Endothelial cell of umbilical vein (primary cell): ENCODE measurements around the gene LRRC7. TPM values are rescaled to one million over a fixed set of nuclear protein-coding genes. Genes with fewer than 3 reads are reported as not detected.

Experiments
- BruUV-seq: library from RNA; stranded (reverse); fragments of 400-500 nt; replicated peaks from 2 replicates; lab custom pipeline; 2021; lab: Mats Ljungman, UMichigan
- CTCF ChIA-PET: fragments of 300-600, 350-600 bp; sonication (Branson Sonifier 250); formaldehyde crosslinking; loops from one replicate; lab custom pipeline; 2021; ENCODE audit warnings: antibody characterized with exemption, inconsistent platforms; lab: Charles Lee
- POLR2A ChIA-PET: fragments of 300-600, 350-600 bp; sonication (Branson Sonifier 250); formaldehyde crosslinking; loops from one replicate; lab custom pipeline; 2021; ENCODE audit warnings: antibody characterized with exemption, inconsistent platforms; lab: Charles Lee
- DNase-seq: peaks from one replicate; pipeline ENCODE4 v3.0.0-alpha.2; 2011; ENCODE audit warnings: low read depth, low spot score
- FAIRE-seq: peaks from 2 replicates; lab custom pipeline; 2011; peaks lifted over from hg19 to GRCh38; lab: Jason Lieb, UNC
- H2AFZ ChIP-seq: 2 replicates; pipeline ENCODE4 v1.6.0; 2012; ENCODE audit warnings: low read depth, low read length, control low read depth, inconsistent platforms
- H3K27ac ChIP-seq: 2 replicates; pipeline ENCODE4 v1.5.1; 2011; ENCODE audit warnings: low read depth, mild to moderate bottlenecking, control low read depth, low read length, moderate library complexity; ENCODE audit not compliant: insufficient read depth
- H3K27me3 ChIP-seq, 2 experiments: 2 replicates each; pipeline versions ENCODE4 v1.6.0 to v1.6.1; 2011; ENCODE audit warnings: low read length in 2 of 2, mixed read lengths in 1 of 2; ENCODE audit not compliant: control insufficient read depth in 2 of 2, insufficient read depth in 2 of 2
- H3K36me3 ChIP-seq, 2 experiments: 2 replicates in 1 of 2; 3 replicates in 1 of 2; pipeline ENCODE4 v1.5.1; 2011; ENCODE audit warnings: low read length in 2 of 2, mild to moderate bottlenecking in 1 of 2, moderate library complexity in 1 of 2; ENCODE audit not compliant: control insufficient read depth in 2 of 2, insufficient read depth in 2 of 2; ENCODE audit errors: extremely low read depth in 1 of 2
- H3K4me1 ChIP-seq: 3 replicates; pipeline ENCODE4 v1.5.1; 2011; ENCODE audit warnings: mild to moderate bottlenecking, low read length; ENCODE audit not compliant: control insufficient read depth, insufficient read depth; ENCODE audit errors: extremely low read depth
- H3K4me2 ChIP-seq: 2 replicates; pipeline ENCODE4 v1.6.1; 2011; ENCODE audit warnings: low read length, control low read depth, mixed read lengths; ENCODE audit not compliant: insufficient read depth
- H3K4me3 ChIP-seq, 3 experiments: fragments of 200-600 bp in 1 of 3; sonication (generic), shearing (Covaris generic) in 1 of 3; replicated peaks in 1 of 3; 2 replicates each; pipeline ENCODE4 v1.5.1; 2011 to 2016; ENCODE audit warnings: control low read depth in 3 of 3, low read length in 3 of 3, mild to moderate bottlenecking in 2 of 3, inconsistent platforms in 1 of 3, low read depth in 1 of 3, moderate library complexity in 1 of 3; ENCODE audit not compliant: insufficient read depth in 1 of 3
- H3K79me2 ChIP-seq: 2 replicates; pipeline ENCODE4 v1.6.0; 2012; ENCODE audit warnings: low read length, inconsistent platforms; ENCODE audit not compliant: control insufficient read depth, insufficient read depth
- H3K9ac ChIP-seq: replicated peaks from 2 replicates; pipeline ENCODE3; 2011; ENCODE audit warnings: low read length, control low read depth; ENCODE audit not compliant: insufficient read depth; ENCODE audit errors: extremely low read depth
- H3K9me1 ChIP-seq: replicated peaks from 3 replicates; pipeline ENCODE4 v1.6.0; 2011; ENCODE audit warnings: mild to moderate bottlenecking, low read length; ENCODE audit not compliant: control insufficient read depth, insufficient read depth; ENCODE audit errors: extremely low read depth
- H3K9me3 ChIP-seq: replicated peaks from 2 replicates; pipeline ENCODE4 v1.5.1; 2012; ENCODE audit warnings: low read length, inconsistent platforms; ENCODE audit not compliant: control insufficient read depth, insufficient read depth
- H4K20me1 ChIP-seq: replicated peaks from 2 replicates; pipeline ENCODE3; 2011; ENCODE audit warnings: mild to moderate bottlenecking, low read length; ENCODE audit not compliant: control insufficient read depth, insufficient read depth; ENCODE audit errors: extremely low read depth
- EZH2 ChIP-seq: IDR thresholded peaks from 2 replicates; pipeline ENCODE4 v1.6.1; 2012; ENCODE audit warnings: borderline replicate concordance, low read depth, mild to moderate bottlenecking, moderate library complexity, low read length, inconsistent platforms; ENCODE audit not compliant: severe bottlenecking
- FOS ChIP-seq: IDR thresholded peaks from 2 replicates; pipeline ENCODE4 v1.6.1; 2011; ENCODE audit warnings: mild to moderate bottlenecking, low read length, moderate library complexity, borderline replicate concordance; ENCODE audit not compliant: insufficient read depth
- GATA2 ChIP-seq: IDR thresholded peaks from 2 replicates; pipeline ENCODE4 v1.7.0; 2011; ENCODE audit warnings: low read depth, mild to moderate bottlenecking, moderate library complexity, mixed read lengths, low read length; ENCODE audit not compliant: insufficient read length, insufficient read depth
- JUN ChIP-seq: IDR thresholded peaks from 2 replicates; pipeline ENCODE4 v1.6.1; 2011; ENCODE audit warnings: borderline replicate concordance, low read depth; ENCODE audit not compliant: insufficient read length, insufficient read depth
- MAX ChIP-seq: IDR thresholded peaks from 2 replicates; pipeline ENCODE4 v1.6.1; 2011; ENCODE audit not compliant: insufficient read depth, insufficient read length
- MYC ChIP-seq: IDR thresholded peaks from one replicate; pipeline ENCODE4 v1.6.1; 2011; ENCODE audit warnings: mild to moderate bottlenecking, low read depth, low read length
- POLR2A ChIP-seq: IDR thresholded peaks from 2 replicates; pipeline ENCODE4 v1.6.1; 2012; ENCODE audit warnings: low read depth, mild to moderate bottlenecking, control low read depth, low read length
- POLR2AphosphoS5 ChIP-seq: IDR thresholded peaks from 2 replicates; pipeline ENCODE4 v1.6.1; 2012; ENCODE audit warnings: low read depth, mild to moderate bottlenecking, control low read depth, low read length, moderate library complexity; ENCODE audit not compliant: insufficient read depth
- dilution Hi-C: fragments of 300-500 bp; cut with MboI; formaldehyde crosslinking; loops from one replicate; pipeline ENCODE4 v1.15.0; 2019; ENCODE audit warnings: low sequenced_read_pairs; ENCODE audit not compliant: extremely low pct_ligation_motif_present
- intact Hi-C: fragments of 100-400 bp; cut with micrococcal nuclease; formaldehyde crosslinking; loops from one replicate; pipeline ENCODE4 v1.10.0; 2022
- polyA plus RNA-seq, 4 experiments: library from polyadenylated mRNA; depleted of rRNA in 3 of 4; stranded (reverse) in 3 of 4; unstranded in 1 of 4; fragments of >200 nt; gene quantifications; 2 replicates each; pipeline versions ENCODE4 v1.2.1 to v1.2.3, GENCODE V29; 2011 to 2012; ENCODE audit warnings: missing spikeins in 1 of 4
- total RNA-seq: library from RNA; stranded (reverse); gene quantifications from 2 replicates; pipeline ENCODE4 v1.2.3, GENCODE V29; 2021
- TF ChIP-seq, protein P1 (sequence below), 2 donors: IDR thresholded peaks; 1 replicate in 1 of 2; 2 replicates in 1 of 2; pipeline ENCODE4 v1.5.1; 2011; ENCODE audit warnings: low read length in 2 of 2, mild to moderate bottlenecking in 2 of 2, moderate library complexity in 2 of 2, control low read depth in 1 of 2, inconsistent platforms in 1 of 2, low read depth in 1 of 2; ENCODE audit not compliant: insufficient read depth in 1 of 2; ENCODE audit errors: extremely low read depth in 1 of 2

Gene LRRC7
- total and polyA plus RNA-seq, 2 donors (not counting 3 experiments of a cell fraction or from before 2014, with no cell fraction given), result 0.11 to 0.58 TPM

DNA sequence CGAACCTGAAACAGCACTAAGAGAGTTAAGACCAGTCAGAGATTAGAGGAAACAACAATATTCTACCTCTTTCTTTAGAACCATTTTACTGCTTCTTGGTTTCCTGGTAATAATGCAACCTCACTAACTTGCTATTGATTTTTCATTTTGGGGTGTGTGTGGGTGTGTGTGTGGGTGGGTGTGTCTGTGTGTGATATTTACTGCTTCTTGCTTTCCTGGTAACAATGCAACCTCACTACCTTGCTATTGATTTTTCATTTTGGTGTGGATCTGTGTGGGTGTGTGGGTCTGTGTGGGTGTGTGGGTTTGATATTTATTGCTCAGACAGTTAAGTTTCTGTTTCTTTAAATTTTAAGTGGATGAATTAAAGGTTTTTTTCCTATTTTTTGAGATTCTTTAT is 208.8 kb downstream of the LRRC7 start:
- Histone ChIP-seq H3K27me3 (no peaks in the 10 kb centered on the region), H3K4me2 (no peak overlapping the region), H3K9me1 (no peaks in the 10 kb centered on the region), H3K79me2 (no peaks in the 10 kb centered on the region), H3K9ac (no peak overlapping the region), H3K4me3 (no peak overlapping the region), H3K36me3 (no peaks in the 10 kb centered on the region), H4K20me1 (no peaks in the 10 kb centered on the region), H3K27ac (no peak overlapping the region), H3K4me1 (no peaks in the 10 kb centered on the region), H3K9me3 (no peaks in the 10 kb centered on the region), H2AFZ (no peak overlapping the region)
- intact Hi-C loops, result no loop called here
- dilution Hi-C loops, result no loop called here
- no TSS peak for BruUV-seq
- CTCF ChIA-PET, result no interaction called here
- POLR2A ChIA-PET, result no interaction called here
- DNase-seq (no peak), FAIRE-seq (no peak)
- no peak for TF ChIP-seq FOS
- TF ChIP-seq, protein P1, sequence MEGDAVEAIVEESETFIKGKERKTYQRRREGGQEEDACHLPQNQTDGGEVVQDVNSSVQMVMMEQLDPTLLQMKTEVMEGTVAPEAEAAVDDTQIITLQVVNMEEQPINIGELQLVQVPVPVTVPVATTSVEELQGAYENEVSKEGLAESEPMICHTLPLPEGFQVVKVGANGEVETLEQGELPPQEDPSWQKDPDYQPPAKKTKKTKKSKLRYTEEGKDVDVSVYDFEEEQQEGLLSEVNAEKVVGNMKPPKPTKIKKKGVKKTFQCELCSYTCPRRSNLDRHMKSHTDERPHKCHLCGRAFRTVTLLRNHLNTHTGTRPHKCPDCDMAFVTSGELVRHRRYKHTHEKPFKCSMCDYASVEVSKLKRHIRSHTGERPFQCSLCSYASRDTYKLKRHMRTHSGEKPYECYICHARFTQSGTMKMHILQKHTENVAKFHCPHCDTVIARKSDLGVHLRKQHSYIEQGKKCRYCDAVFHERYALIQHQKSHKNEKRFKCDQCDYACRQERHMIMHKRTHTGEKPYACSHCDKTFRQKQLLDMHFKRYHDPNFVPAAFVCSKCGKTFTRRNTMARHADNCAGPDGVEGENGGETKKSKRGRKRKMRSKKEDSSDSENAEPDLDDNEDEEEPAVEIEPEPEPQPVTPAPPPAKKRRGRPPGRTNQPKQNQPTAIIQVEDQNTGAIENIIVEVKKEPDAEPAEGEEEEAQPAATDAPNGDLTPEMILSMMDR (IDR thresholded peaks at IDR 0.05; ENCODE audit: extremely low read depth in 1 of 2, insufficient read depth in 1 of 2, low read depth in 1 of 2, low read length in 2 of 2), result no peak
- no peak for TF ChIP-seq EZH2
- TF ChIP-seq MAX, result no peak
- no peak for TF ChIP-seq MYC
- no peak for TF ChIP-seq GATA2
- TF ChIP-seq POLR2A, result no peak
- TF ChIP-seq JUN, result no peak
- TF ChIP-seq POLR2AphosphoS5, result no peak
